ENCODE measurements around the gene ZCCHC14. TPM values are rescaled to one million over a fixed set of nuclear protein-coding genes. Genes with fewer than 3 reads are reported as not detected.
A peak's percentile ranks its signal among the peaks of the same experiment; 100 is the strongest.

The ZCCHC14 gene
- total and polyA plus RNA-seq, 11 donors = 6.4 to 18.4 (median 16.1) TPM

DNA sequence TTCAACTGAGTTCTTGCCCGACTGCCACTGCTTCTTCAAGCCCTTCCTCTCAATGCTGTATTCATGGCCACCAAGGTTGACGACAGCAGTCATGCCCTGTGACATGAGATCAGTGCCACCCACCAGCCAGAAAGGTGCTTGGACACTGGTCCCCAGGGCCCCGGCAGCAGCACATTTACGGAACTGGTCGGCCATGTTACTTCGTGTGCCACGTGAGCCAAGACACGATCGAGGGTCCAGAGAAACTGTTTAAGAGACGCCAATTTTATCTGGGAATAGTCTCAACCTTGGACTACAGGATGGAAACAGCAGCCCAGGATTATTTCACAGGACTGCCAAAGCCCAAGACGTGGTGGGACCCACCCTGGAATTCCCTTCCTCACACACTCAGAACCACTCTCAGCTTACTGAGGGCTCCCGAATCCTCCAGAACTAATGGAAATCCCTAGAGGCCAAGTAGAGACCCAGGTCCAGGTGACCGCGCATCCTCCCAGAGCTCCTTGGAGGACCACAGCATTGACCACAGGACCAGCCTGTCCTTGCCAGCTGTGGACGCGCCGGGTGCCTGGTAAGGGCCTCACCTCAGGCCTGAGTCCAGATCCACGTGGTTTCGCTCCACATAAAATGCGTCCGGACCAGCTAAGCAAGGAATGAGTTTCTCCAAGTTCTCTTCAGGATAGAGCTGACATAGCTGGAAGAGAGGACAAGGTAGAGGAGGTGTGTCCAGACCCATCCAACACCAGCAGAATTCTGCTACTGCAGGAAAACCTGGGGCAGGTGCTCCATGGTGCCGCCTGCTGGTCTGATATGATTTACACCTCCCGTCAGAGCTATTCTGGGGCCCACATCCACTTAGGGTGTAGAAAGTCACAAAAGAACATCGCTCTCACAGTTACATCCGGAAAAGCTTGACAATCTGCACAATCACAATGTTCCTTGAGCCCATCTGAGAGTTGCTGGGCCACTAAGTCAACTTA, 72.5 kb downstream of the ZCCHC14 start:
- Histone ChIP-seq H3K27ac (no peak overlapping the region), H3K4me1 (peaks cover 0 to 15% (median 0%) of the 10 kb centered on the region in 12 donors), H3K9me3 (no peaks in the 10 kb centered on the region), H3K4me3 (no peak overlapping the region), H3K27me3 (no peaks in the 10 kb centered on the region), H3K36me3 (peaks cover 0 to 91% (median 80%) of the 10 kb centered on the region in 9 donors)
- 92 to 97% (median 95%) methylated on average over 18 to 25 of the region's 25 CpGs for WGBS, 4 donors
- intact Hi-C loops (cut with DNase I) = loop anchor here in 1 of 10 donors (10.0 kb wide), 1 partner anchor 124 kb away; no protein-coding TSS in a partner anchor
- TF ChIP-seq CTCF (IDR thresholded peaks at IDR 0.05) = no peak
- no peak for TF ChIP-seq POLR2A (IDR thresholded peaks at IDR 0.05)
- ATAC-seq (no peak), DNase-seq (no peak)

- Histone ChIP-seq H3K9me3 (no peaks in the 10 kb centered on the region), H3K27me3 (no peaks in the 10 kb centered on the region), H3K27ac (no peak overlapping the region), H3K36me3 (peaks cover 0 to 100% (median 90%) of the 10 kb centered on the region in 9 donors), H3K4me3 (no peak overlapping the region), H3K4me1 (peaks cover 0 to 6% (median 0%) of the 10 kb centered on the region in 12 donors)
- intact Hi-C loops (cut with DNase I) = loop anchor here in 9 of 10 donors (5.0 to 10.0 kb wide), 8 partner anchors 74 to 219 kb away; partner anchors contain the start of gene ZCCHC14 (in 2 of the 9)
- ATAC-seq (no peak), DNase-seq (no peak)
- WGBS, 4 donors = 79 to 89% (median 86%) methylated on average over 6 of the region's 6 CpGs
- no peak for TF ChIP-seq CTCF (IDR thresholded peaks at IDR 0.05)
- no peak for TF ChIP-seq POLR2A (IDR thresholded peaks at IDR 0.05)
Observed at GRCh38 chr16:87418644-87419043, 74.2 kb downstream of the ZCCHC14 start.

DNA sequence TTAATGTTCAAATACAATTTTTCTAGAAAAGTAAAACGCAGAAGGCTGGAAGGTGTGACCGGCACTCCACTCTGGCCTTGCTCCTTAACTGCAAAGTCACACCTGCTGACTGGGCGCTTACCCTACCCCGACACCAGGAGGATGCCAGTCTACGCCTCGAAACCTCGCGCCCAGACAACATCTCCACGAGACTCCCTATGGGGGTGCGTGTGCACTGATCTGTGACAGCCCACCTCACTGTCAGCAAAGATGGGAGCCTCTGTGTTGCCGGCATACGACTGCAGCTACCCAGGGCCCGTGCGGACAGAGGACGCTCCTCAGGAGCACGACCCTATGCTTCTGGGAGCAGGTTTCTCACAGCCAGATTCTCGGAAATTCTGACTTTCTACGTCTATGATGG, 74.6 kb downstream of the ZCCHC14 start:
- no peak for TF ChIP-seq CTCF (IDR thresholded peaks at IDR 0.05)
- no peak for TF ChIP-seq POLR2A (IDR thresholded peaks at IDR 0.05)
- no peaks in the 10 kb centered on the region for H3K27me3 ChIP-seq
- H3K4me3 ChIP-seq = no peak overlapping the region
- no peaks in the 10 kb centered on the region for H3K9me3 ChIP-seq
- intact Hi-C loops (cut with DNase I) = loop anchor here in 9 of 10 donors (5.0 to 10.0 kb wide), 8 partner anchors 74 to 219 kb away; partner anchors contain the start of gene ZCCHC14 (in 2 of the 9)
- no peak overlapping the region for H3K27ac ChIP-seq
- DNase-seq (no peak), ATAC-seq (no peak)
- H3K36me3 ChIP-seq = peaks cover 0 to 100% (median 90%) of the 10 kb centered on the region in 9 donors
- H3K4me1 ChIP-seq = peaks cover 0 to 6% (median 0%) of the 10 kb centered on the region in 12 donors
- WGBS, 4 donors = 93 to 95% (median 94%) methylated on average over 18 of the region's 18 CpGs

GRCh38 chr16:87417528-87417910, 75.3 kb downstream of the ZCCHC14 start:
- no peaks in the 10 kb centered on the region for H3K9me3 ChIP-seq
- peaks cover 0 to 100% (median 90%) of the 10 kb centered on the region in 9 donors for H3K36me3 ChIP-seq
- ATAC-seq = peak in 2 of 4 donors; percentile 11 to 47
- H3K4me1 ChIP-seq = peaks cover 0 to 6% (median 0%) of the 10 kb centered on the region in 12 donors
- 89 to 94% (median 91%) methylated on average over 10 to 13 of the region's 13 CpGs for WGBS, 4 donors
- no peak overlapping the region for H3K27ac ChIP-seq
- H3K27me3 ChIP-seq = no peaks in the 10 kb centered on the region
- TF ChIP-seq CTCF (IDR thresholded peaks at IDR 0.05) (no peak), POLR2A (IDR thresholded peaks at IDR 0.05) (no peak)
- DNase-seq = no peak
- H3K4me3 ChIP-seq = no peak overlapping the region
- intact Hi-C loops (cut with DNase I) = loop anchor here in 9 of 10 donors (2.0 to 10.0 kb wide), 9 partner anchors 75 to 220 kb away; partner anchors contain the start of gene ZCCHC14 (in 2 of the 9)
